ENCODE results near the gene MEF2A.

MEF2A gene

GRCh38 chr15:99605990-99606389 lies 40.2 kb downstream of the MEF2A start:
- DNase-seq (ENCODE audit: low read depth in 2 of 2): no peak

DNA sequence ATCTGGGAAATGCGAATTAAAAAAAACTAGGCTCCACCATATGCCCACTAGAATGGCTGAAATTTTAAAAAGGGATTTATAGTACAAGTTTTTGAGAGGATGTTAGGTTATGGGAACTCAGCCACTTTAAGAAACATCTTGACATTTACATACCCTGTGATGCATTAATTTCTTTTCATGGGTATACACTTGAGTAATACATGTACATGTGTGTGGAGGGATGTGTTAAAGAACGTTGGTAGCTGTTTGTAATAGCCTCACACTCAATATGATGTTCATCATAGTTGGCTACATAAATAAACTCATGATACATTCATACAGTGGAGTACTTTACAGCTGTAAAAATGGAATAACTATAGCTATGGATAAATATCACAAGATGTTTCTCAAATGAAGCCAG lies 40.9 kb downstream of the MEF2A start:
- no peak for DNase-seq (ENCODE audit: low read depth in 2 of 2)

DNA sequence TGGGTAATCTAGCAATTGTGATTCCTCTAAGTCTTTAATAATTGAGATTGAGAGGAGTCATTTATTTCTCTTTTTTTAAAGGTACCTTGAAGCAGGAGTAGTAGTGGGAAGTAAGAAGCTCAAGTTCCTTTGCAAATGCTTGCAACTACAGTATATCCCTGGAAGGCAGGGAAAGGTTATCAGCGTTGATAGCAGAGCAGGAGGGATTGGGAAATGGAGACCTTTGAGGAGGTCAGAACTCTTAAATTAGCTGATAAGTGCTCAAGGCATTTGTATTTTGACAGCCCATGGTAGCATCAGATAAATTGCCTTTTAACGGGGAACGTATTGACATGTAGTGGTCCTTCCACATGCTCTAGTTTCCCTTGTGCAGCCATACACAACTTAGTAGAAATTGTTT lies 47.7 kb downstream of the MEF2A start:
- no peak for DNase-seq (ENCODE audit: low read depth in 2 of 2)

DNA sequence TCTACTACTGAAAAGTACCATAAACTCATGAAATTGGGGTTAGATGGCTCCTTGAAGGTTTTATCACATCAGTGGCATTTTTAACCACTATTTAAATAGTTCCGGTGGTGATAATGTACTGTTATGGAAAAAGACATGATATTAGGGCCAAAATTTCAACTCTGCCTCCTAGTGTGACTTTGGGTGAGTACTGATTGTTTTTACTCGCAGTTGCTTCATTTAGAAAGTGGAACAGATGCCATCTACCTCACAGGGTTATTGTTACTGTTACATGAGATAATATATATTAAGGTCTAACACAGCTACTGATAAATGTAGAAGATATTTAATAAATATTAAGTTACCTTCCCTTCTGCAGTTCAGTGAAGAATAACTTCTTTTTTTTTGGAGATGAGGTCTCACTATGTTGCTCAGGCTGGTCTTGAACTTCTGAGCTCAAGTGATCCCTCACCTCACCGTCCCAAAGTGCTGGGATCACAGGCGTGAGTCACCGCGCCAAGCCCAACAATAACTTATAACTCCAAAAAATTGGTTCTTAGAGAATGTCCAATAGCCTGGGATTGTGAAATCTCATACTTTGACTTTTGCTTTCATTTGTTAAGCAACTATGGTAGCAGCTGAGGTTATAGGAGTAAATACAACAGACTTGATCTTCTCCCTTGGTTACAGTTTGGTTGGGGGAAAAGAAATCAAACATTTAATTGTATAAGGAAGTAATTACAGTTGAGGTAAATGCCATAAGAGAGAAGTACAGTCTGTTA lies 48.3 kb downstream of the MEF2A start:
- DNase-seq (ENCODE audit: low read depth in 2 of 2): no peak

GRCh38 chr15:99614749-99615288 lies 49.0 kb downstream of the MEF2A start:
- DNase-seq (ENCODE audit: low read depth in 2 of 2): no peak

GRCh38 chr15:99615460-99615859 lies 49.7 kb downstream of the MEF2A start:
- no peak for DNase-seq (ENCODE audit: low read depth in 2 of 2)

DNA sequence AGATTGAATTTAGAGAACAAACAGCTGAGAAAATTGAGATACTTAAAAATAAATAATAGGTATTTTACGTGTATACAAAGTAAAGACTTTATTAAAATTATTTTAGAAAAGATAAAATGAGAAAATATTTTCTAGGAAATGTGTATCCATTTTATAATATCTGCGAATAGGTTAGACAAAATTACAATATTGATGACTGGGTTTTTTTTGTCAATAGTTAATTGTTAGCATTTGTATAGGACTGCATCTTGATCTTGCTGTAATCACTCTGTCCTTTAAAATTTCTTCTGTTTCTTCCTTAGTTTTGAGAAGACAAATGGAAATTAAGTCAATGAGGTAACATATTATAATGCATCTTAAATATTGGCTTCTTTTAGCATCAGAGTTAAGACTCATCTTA lies 50.3 kb downstream of the MEF2A start:
- DNase-seq (ENCODE audit: low read depth in 2 of 2): no peak

GRCh38 chr15:99616773-99617342 lies 51.1 kb downstream of the MEF2A start:
- no peak for DNase-seq (ENCODE audit: low read depth in 2 of 2)

- no peak for DNase-seq (ENCODE audit: low read depth in 2 of 2)
Measured at GRCh38 chr15:99618941-99619411, 53.2 kb downstream of the MEF2A start.

- no peak for DNase-seq (ENCODE audit: low read depth in 2 of 2)
Measured at GRCh38 chr15:99619712-99620111, 53.9 kb downstream of the MEF2A start.

- no peak for DNase-seq (ENCODE audit: low read depth in 2 of 2)
Measured at GRCh38 chr15:99620178-99620577, 54.4 kb downstream of the MEF2A start.

DNA sequence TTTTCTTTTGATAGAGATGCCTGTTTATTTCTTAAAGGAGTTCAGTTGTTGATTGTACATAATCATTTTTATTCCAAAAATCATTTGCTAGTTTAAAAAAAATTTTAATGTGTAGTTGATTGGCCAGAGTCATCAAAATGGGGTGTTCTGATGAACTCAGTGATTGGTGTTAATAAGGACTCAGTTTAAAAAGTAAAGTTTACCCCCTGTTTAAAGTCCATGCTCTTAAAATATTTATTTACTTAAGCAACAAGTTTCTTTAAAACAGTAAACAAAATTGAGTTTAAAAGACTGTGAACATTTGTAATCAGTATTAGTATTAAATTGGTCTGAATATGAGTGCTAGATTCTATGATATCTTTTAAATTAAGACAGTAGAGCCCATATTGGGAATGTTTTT lies 56.0 kb downstream of the MEF2A start:
- DNase-seq (ENCODE audit: low read depth in 2 of 2): no peak

- DNase-seq (ENCODE audit: low read depth in 2 of 2): no peak
Measured at GRCh38 chr15:99628374-99629001, 62.7 kb downstream of the MEF2A start.

GRCh38 chr15:99630607-99631131 lies 64.9 kb downstream of the MEF2A start:
- no peak for DNase-seq (ENCODE audit: low read depth in 2 of 2)

- DNase-seq (ENCODE audit: low read depth in 2 of 2): no peak
Measured at GRCh38 chr15:99631255-99631654, 65.5 kb downstream of the MEF2A start.

DNA sequence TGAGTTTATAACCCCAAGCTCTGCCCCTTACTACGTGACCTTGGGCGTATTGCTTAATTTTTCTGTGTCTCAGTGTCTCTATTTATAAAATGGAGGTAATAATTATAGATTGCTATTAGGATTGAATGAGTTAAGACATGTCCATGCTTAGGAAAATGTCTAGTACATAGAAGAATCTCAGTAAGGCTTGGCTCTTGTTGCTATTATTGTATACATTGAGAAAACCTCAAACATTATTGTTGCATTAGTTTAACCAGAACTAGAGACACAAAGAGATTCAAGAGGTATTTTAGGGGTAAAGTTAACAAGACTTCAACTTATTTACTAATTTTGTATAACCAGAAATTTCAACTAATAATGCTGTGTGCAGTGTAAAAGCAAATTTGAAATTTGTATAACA lies 66.7 kb downstream of the MEF2A start:
- DNase-seq (ENCODE audit: low read depth in 2 of 2): no peak

DNA sequence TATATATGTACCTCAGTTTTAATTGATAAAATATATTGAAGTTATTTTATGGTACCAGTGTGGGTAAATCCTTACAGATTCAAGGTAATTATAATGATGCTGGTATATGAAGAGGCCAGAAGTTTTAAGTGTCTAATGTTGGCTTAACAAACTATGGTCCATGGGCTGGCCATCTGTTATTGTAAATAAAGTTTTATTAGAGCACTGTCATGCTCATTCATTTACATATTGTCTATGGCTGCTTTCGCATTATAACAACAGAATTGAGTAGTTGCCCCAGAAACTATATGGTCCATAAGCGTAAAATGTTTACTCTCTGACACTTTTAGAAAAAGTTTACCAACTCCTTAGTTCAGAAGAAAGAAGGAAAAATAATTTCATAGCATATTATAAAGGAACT lies 67.9 kb downstream of the MEF2A start:
- no peak for DNase-seq (ENCODE audit: low read depth in 2 of 2)

DNA sequence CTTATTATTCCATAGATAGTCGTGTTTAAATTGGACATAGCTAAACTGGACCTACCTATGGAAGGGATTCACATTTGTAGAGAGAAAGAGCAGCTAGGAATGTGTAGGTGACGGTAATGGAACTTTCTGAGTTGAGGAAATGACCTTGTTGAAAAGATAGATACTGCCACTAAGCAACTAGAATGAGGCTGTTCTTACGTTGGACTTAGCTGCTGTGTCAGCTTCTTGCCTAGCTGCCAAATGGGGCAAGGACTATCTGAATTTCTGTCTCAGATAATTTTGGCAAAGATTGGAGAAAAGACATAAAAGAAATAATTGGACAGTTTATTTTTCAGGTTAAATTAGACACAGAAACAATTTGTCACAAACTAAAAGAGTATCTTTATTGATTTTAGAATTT lies 68.8 kb downstream of the MEF2A start:
- DNase-seq (ENCODE audit: low read depth in 2 of 2): no peak

DNA sequence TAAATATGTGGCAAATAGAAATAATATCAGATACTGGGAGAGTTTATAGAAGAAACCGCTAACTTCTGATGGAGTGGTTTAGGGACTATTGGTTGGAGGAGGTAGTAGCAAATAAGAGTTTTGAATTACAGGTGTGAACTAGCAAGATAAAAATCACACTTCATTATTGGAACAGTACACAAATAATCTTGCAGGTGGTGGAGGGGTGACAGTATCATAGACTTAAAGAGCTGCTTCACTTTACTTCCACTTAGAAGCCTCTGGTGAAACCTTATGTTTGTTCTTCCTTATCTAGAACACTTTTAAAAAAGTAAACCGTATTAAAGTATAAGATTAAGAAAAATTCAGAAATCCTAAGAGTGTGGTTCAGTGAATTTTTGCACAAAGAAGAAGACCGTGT lies 69.4 kb downstream of the MEF2A start:
- no peak for DNase-seq (ENCODE audit: low read depth in 2 of 2)

GRCh38 chr15:99635794-99636193 lies 70.0 kb downstream of the MEF2A start:
- DNase-seq (ENCODE audit: low read depth in 2 of 2): no peak

- no peak for DNase-seq (ENCODE audit: low read depth in 2 of 2)
Measured at GRCh38 chr15:99644913-99645542, 79.2 kb downstream of the MEF2A start.

DNA sequence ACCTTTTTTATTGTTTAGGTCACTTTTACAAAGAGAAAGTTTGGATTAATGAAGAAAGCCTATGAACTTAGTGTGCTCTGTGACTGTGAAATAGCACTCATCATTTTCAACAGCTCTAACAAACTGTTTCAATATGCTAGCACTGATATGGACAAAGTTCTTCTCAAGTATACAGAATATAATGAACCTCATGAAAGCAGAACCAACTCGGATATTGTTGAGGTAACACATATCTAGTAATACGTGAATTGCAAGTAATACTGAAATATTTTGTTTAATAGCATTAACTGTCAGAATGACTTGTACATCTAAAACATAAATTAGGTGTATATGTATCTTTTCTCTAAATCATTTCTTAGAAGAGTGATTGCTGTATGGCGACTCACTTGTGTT lies 79.8 kb downstream of the MEF2A start:
- no peak for DNase-seq (ENCODE audit: low read depth in 2 of 2)

Data from activated CD4-positive, alpha-beta T cell treated with anti-CD3 and anti-CD28 coated beads for 24 hours (primary cell).